Stimulated activated naive B cell treated with anti-CD40 and anti-IgM and Interleukin-4, amounts not matched to agents 10 μg/mL and 1 μg/mL and 100 μg/mL, for 72 hours (primary cell): ENCODE results near the gene PPIL4.
"Not testable (repeated sequence)": the region's sequence is repeated elsewhere in the genome, so short reads cannot be mapped to it uniquely, and the experiment has no call there.

Source experiments
- ATAC-seq, 2 donors: fragments of 150-1000 bp; cut with Tn5 transposase; replicated peaks; 2 replicates each; pipeline ENCODE4 v1.10.0; 2021; ENCODE audit warnings: moderate library complexity in 1 of 2
- DNase-seq: peaks from one replicate; pipeline ENCODE4 v3.0.0; 2021
- H3K27ac Mint-ChIP-seq: one replicate; pipeline ENCODE4 v1.8.0; 2022; ENCODE audit warnings: mild to moderate bottlenecking, mixed read lengths
- H3K27me3 Mint-ChIP-seq, 2 donors: one replicate each; pipeline ENCODE4 v1.8.0; 2022; ENCODE audit warnings: mixed read lengths in 2 of 2
- H3K36me3 Mint-ChIP-seq, 2 donors: one replicate each; pipeline ENCODE4 v1.8.0; 2022; ENCODE audit warnings: mixed read lengths in 2 of 2, mild to moderate bottlenecking in 1 of 2
- H3K4me1 Mint-ChIP-seq, 2 donors: one replicate each; pipeline ENCODE4 v1.8.0; 2022; ENCODE audit warnings: mixed read lengths in 2 of 2, mild to moderate bottlenecking in 1 of 2
- H3K4me3 Mint-ChIP-seq, 2 donors: one replicate each; pipeline ENCODE4 v1.8.0; 2022; ENCODE audit warnings: mild to moderate bottlenecking in 2 of 2, mixed read lengths in 2 of 2, moderate library complexity in 1 of 2
- H3K9me3 Mint-ChIP-seq, 2 donors: one replicate each; pipeline ENCODE4 v1.8.0; 2022; ENCODE audit warnings: mixed read lengths in 2 of 2, mild to moderate bottlenecking in 1 of 2

PPIL4 gene

DNA sequence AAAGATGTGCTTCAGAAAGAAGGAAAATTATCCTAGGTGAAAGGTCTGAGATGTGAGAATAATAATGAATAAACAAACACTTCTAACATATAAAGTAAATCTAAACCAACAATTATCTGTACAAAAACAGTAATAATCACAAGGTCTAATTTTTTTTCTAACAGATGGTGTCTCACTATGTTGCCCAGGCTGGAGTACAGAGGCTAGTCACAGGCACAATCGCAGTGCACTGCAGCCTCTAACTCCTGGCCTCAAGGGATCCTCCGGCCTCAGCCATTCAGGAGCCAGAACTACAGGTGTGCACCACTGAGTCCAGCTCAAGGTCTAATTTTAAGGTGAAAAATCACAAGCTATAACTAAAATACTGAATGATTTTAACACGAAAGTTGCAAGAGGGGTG, 44.1 kb downstream of the PPIL4 start:
- Mint-ChIP-seq H3K4me3 (no peak overlapping the region), H3K27me3 (no peaks in the 10 kb centered on the region), H3K36me3 (peaks cover 20 to 37% of the 10 kb centered on the region in 2 donors), H3K27ac (peak overlapping the region; percentile 28), H3K9me3 (no peaks in the 10 kb centered on the region), H3K4me1 (peaks cover 11 to 25% of the 10 kb centered on the region in 2 donors)
- ATAC-seq (no peak), DNase-seq (no peak)

- no peak for ATAC-seq
- peaks cover 23 to 41% of the 10 kb centered on the region in 2 donors for H3K36me3 Mint-ChIP-seq
- no peaks in the 10 kb centered on the region for H3K27me3 Mint-ChIP-seq
- H3K9me3 Mint-ChIP-seq, result no peaks in the 10 kb centered on the region
- no peak overlapping the region for H3K27ac Mint-ChIP-seq
- no peak overlapping the region for H3K4me3 Mint-ChIP-seq
- peaks cover 16 to 30% of the 10 kb centered on the region in 2 donors for H3K4me1 Mint-ChIP-seq
- DNase-seq, result no peak
These were observed 44.6 kb downstream of the PPIL4 start for GRCh38 chr6:149501201-149501600.

- Mint-ChIP-seq H3K4me1 (peaks cover 16 to 35% of the 10 kb centered on the region in 2 donors), H3K9me3 (no peaks in the 10 kb centered on the region), H3K27me3 (no peaks in the 10 kb centered on the region), H3K4me3 (no peak overlapping the region), H3K27ac (no peak overlapping the region), H3K36me3 (peaks cover 15 to 31% of the 10 kb centered on the region in 2 donors)
- DNase-seq (no peak), ATAC-seq (peak; percentile 45 to 55)
These were observed 45.7 kb downstream of the PPIL4 start for GRCh38 chr6:149500096-149500495.

DNA sequence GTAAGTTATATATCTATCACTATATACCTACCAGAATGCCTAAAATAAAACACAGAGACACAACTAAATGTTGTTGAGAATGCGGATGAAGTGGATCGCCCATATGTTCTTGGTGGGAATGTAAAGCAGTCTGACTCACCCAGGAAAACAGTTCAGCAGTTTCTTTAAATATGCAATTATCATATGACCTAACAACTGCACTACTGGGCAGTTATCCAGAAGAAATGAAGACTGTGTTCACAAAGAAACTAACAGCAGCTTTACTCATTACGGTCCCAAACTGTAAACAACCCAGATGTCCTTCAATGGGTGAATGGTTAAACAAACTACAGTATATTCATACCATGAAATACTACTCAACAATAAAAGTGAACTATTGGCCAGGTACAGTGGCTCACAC, 46.8 kb downstream of the PPIL4 start:
- DNase-seq, result no peak

GRCh38 chr6:149497365-149497764, 48.5 kb downstream of the PPIL4 start:
- peaks cover 11 to 24% of the 10 kb centered on the region in 2 donors for H3K36me3 Mint-ChIP-seq
- H3K27me3 Mint-ChIP-seq, result no peaks in the 10 kb centered on the region
- no peak overlapping the region for H3K27ac Mint-ChIP-seq
- ATAC-seq (no peak), DNase-seq (no peak)
- no peak overlapping the region for H3K4me3 Mint-ChIP-seq
- peaks cover 37 to 60% of the 10 kb centered on the region in 2 donors for H3K4me1 Mint-ChIP-seq
- no peaks in the 10 kb centered on the region for H3K9me3 Mint-ChIP-seq

More for the DNA sequence above, 46.8 kb downstream of the PPIL4 start:
- Mint-ChIP-seq H3K4me1 (peaks cover 26 to 45% of the 10 kb centered on the region in 2 donors), H3K27me3 (no peaks in the 10 kb centered on the region), H3K36me3 (peaks cover 12 to 27% of the 10 kb centered on the region in 2 donors), H3K27ac (no peak overlapping the region), H3K9me3 (no peaks in the 10 kb centered on the region), H3K4me3 (no peak overlapping the region)
- ATAC-seq, result no peak

GRCh38 chr6:149496597-149496996, 49.2 kb downstream of the PPIL4 start:
- peaks cover 8 to 24% of the 10 kb centered on the region in 2 donors for H3K36me3 Mint-ChIP-seq
- H3K9me3 Mint-ChIP-seq, DNase-seq, H3K27me3 Mint-ChIP-seq: not testable (repeated sequence)
- peak overlapping the region; percentile 93 for H3K27ac Mint-ChIP-seq
- H3K4me1 Mint-ChIP-seq, result peaks cover 37 to 60% of the 10 kb centered on the region in 2 donors
- peak overlapping the region; percentile 21 to 60 for H3K4me3 Mint-ChIP-seq
- ATAC-seq, result peak; percentile 69 to 78

- not testable (repeated sequence) for DNase-seq, ATAC-seq, H3K9me3 Mint-ChIP-seq, H3K27me3 Mint-ChIP-seq
- Mint-ChIP-seq H3K36me3 (peaks cover 8 to 20% of the 10 kb centered on the region in 2 donors), H3K27ac (peak overlapping the region; percentile 85), H3K4me3 (peak overlapping the region in 1 of 2 donors; percentile 55), H3K4me1 (peaks cover 41 to 65% of the 10 kb centered on the region in 2 donors)
These were observed 50.4 kb downstream of the PPIL4 start for GRCh38 chr6:149495349-149496016.

DNA sequence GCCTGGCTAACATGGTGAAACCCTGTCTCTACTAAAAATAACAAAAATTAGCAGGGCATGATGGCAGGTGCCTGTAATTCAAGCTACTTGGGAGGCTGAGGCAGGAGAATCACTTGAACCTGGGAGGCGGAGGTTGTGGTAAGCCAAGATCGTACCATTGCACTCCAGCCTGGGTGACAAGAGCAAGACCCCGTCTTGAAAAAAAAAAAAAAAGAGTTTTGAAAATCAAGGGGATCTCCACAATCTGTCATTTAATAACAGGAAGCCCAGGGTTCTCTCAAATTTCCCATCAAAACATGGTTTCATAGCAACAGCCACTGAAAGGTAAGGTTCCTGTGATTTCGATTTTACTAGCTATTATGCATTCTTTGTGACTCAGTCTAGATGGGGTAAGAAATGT, 51.0 kb downstream of the PPIL4 start:
- H3K36me3 Mint-ChIP-seq, result peaks cover 6 to 18% of the 10 kb centered on the region in 2 donors
- not testable (repeated sequence) for H3K9me3 Mint-ChIP-seq, DNase-seq, H3K27me3 Mint-ChIP-seq
- H3K27ac Mint-ChIP-seq, result peak overlapping the region; percentile 85
- H3K4me1 Mint-ChIP-seq, result peaks cover 44 to 65% of the 10 kb centered on the region in 2 donors
- H3K4me3 Mint-ChIP-seq, result peak overlapping the region; percentile 51 to 55
- ATAC-seq, result peak; percentile 92

DNA sequence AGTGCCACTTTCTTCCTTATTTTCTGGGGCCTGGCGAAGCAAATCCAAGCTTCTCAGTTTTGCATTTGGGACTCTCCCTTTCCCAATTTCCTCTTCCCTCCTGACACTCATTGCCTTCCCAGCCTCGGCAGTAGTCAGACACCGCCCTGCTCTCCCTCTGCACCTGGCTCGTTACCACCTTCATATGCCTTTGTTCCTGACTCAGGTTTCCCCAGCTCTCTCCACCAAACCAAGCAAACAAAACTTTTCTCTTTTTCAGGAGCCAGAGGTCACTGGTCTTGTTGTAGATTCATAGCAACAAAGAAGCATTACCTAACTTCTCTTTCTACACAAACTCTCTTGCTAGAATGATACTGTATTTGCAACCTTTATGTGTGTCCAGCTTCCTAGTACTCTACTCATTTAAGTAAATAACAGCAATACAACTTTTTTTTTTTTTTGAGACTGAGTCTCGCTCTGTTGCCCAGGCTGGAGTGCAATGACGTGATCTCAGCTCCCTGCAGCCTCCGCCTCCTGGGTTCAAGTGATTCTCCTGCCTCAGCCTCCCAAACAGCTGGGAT, 52.0 kb downstream of the PPIL4 start:
- peak overlapping the region; percentile 85 for H3K27ac Mint-ChIP-seq
- ATAC-seq (peak in 1 of 2 donors; percentile 19), DNase-seq (no peak)
- peaks cover 6 to 17% of the 10 kb centered on the region in 2 donors for H3K36me3 Mint-ChIP-seq
- H3K4me3 Mint-ChIP-seq, result no peak overlapping the region
- H3K4me1 Mint-ChIP-seq, result peaks cover 48 to 73% of the 10 kb centered on the region in 2 donors
- H3K9me3 Mint-ChIP-seq, result no peaks in the 10 kb centered on the region
- no peaks in the 10 kb centered on the region for H3K27me3 Mint-ChIP-seq

- no peaks in the 10 kb centered on the region for H3K9me3 Mint-ChIP-seq
- no peak overlapping the region for H3K4me3 Mint-ChIP-seq
- ATAC-seq (no peak), DNase-seq (no peak)
- H3K36me3 Mint-ChIP-seq, result peaks cover 6 to 15% of the 10 kb centered on the region in 2 donors
- H3K27ac Mint-ChIP-seq, result peak overlapping the region; percentile 47
- H3K4me1 Mint-ChIP-seq, result peaks cover 52 to 83% of the 10 kb centered on the region in 2 donors
- no peaks in the 10 kb centered on the region for H3K27me3 Mint-ChIP-seq
These were observed 53.0 kb downstream of the PPIL4 start for GRCh38 chr6:149492798-149493343.

DNA sequence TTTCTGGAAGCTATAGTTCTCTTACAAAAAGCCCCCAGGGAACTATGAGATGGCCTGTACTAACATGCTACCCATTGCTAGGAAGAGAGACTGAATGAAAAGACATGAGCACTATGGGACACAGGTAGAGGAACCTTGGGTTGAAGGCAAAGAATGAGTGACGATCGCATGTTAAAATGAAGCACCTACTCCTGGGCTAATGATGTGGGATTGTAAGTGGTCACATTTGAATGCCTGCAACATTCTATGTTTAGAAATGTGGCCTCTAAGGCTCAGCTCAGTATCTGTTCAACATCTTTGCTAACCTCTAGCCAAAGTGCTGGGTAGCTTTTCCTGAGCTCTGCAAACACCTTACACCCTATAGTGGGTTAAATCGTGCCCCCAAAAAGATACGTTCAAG, 55.9 kb downstream of the PPIL4 start:
- Mint-ChIP-seq H3K9me3 (no peaks in the 10 kb centered on the region), H3K4me3 (no peak overlapping the region), H3K27ac (no peak overlapping the region), H3K36me3 (peaks cover 2 to 6% of the 10 kb centered on the region in 2 donors), H3K4me1 (peaks cover 51 to 77% of the 10 kb centered on the region in 2 donors), H3K27me3 (no peaks in the 10 kb centered on the region)
- ATAC-seq, result no peak
- DNase-seq, result no peak

GRCh38 chr6:149488815-149489214, 57.0 kb downstream of the PPIL4 start:
- H3K36me3 Mint-ChIP-seq, result peaks cover 3 to 7% of the 10 kb centered on the region in 2 donors

GRCh38 chr6:149487316-149487715, 58.5 kb downstream of the PPIL4 start:
- H3K9me3 Mint-ChIP-seq, result no peaks in the 10 kb centered on the region
- peaks cover 48 to 77% of the 10 kb centered on the region in 2 donors for H3K4me1 Mint-ChIP-seq
- no peaks in the 10 kb centered on the region for H3K27me3 Mint-ChIP-seq
- H3K4me3 Mint-ChIP-seq, result no peak overlapping the region
- DNase-seq (no peak), ATAC-seq (no peak)
- H3K36me3 Mint-ChIP-seq, result peaks cover 3 to 4% of the 10 kb centered on the region in 2 donors
- peak overlapping the region; percentile 56 for H3K27ac Mint-ChIP-seq

More at GRCh38 chr6:149488815-149489214, 57.0 kb downstream of the PPIL4 start:
- H3K27ac Mint-ChIP-seq, result peak overlapping the region; percentile 87
- DNase-seq (no peak), ATAC-seq (peak in 1 of 2 donors; percentile 39)
- H3K27me3 Mint-ChIP-seq, result no peaks in the 10 kb centered on the region
- peak overlapping the region in 1 of 2 donors; percentile 47 for H3K4me3 Mint-ChIP-seq
- H3K9me3 Mint-ChIP-seq, result no peaks in the 10 kb centered on the region
- peaks cover 45 to 75% of the 10 kb centered on the region in 2 donors for H3K4me1 Mint-ChIP-seq

- Mint-ChIP-seq H3K4me3 (peak within 1 kb of the TSS; percentile 91), H3K27ac (peak within 1 kb of the TSS; percentile 98), H3K36me3 (peaks cover 11 to 12% of the 10 kb centered on the region in 2 donors), H3K4me1 (peaks cover 58 to 91% of the 10 kb centered on the region in 2 donors), H3K27me3 (no peaks in the 10 kb centered on the region), H3K9me3 (no peaks in the 10 kb centered on the region)
- DNase-seq (peak; percentile 79), ATAC-seq (peak; percentile 56 to 62)
These were observed 60.8 kb downstream of the PPIL4 start, which contains the start of gene ZC3H12D for GRCh38 chr6:149484733-149485700. Gene ZC3H12D, minus strand, starts transcription at chr6:149485014. Its CDS starts 10,471 bp downstream, at chr6:149474543.
